Omental fat pad (tissue), 4 donors: ENCODE results near the gene DOCK2. TPM values are rescaled to one million over a fixed set of nuclear protein-coding genes. Genes with fewer than 3 reads are reported as not detected.

Source experiments
- ATAC-seq: fragments of 150-250 bp; one replicate; pipeline ENCODE4 v1.9.1; 2016; ENCODE audit warnings: mild to moderate bottlenecking, moderate library complexity; ENCODE audit not compliant: low FRiP score
- DNase-seq: peaks from one replicate; pipeline ENCODE4 v3.0.0-alpha.2; 2019; ENCODE audit warnings: low spot score
- CTCF ChIP-seq, 3 donors: fragments of 450-650 bp; IDR thresholded peaks; one replicate each; pipeline ENCODE4 v1.5.1; 2016 to 2017; ENCODE audit warnings: antibody characterized with exemption in 3 of 3, mild to moderate bottlenecking in 3 of 3, moderate library complexity in 2 of 3
- total RNA-seq, 4 donors: library from RNA; depleted of rRNA; stranded (reverse); fragments of >200 nt; gene quantifications; one replicate each; pipeline ENCODE4 v1.1.0, GENCODE V29; 2016

DOCK2 gene
- total RNA-seq, 4 donors from 2014 or later: 28.4 to 55.6 (median 41.3) TPM

GRCh38 chr5:169920474-169920873, 283.4 kb downstream of the DOCK2 start:
- DNase-seq: no peak
- ATAC-seq: peak; percentile 93

GRCh38 chr5:169921384-169921783, 284.3 kb downstream of the DOCK2 start:
- ATAC-seq (no peak), DNase-seq (no peak)
- TF ChIP-seq CTCF (IDR thresholded peaks at IDR 0.05): no peak

More at GRCh38 chr5:169920474-169920873, 283.4 kb downstream of the DOCK2 start:
- no peak for TF ChIP-seq CTCF (IDR thresholded peaks at IDR 0.05)

GRCh38 chr5:169921949-169922348, 284.9 kb downstream of the DOCK2 start:
- no peak for TF ChIP-seq CTCF (IDR thresholded peaks at IDR 0.05)
- ATAC-seq (no peak), DNase-seq (no peak)

GRCh38 chr5:169922474-169922873, 285.4 kb downstream of the DOCK2 start:
- DNase-seq (no peak), ATAC-seq (no peak)
- no peak for TF ChIP-seq CTCF (IDR thresholded peaks at IDR 0.05)

GRCh38 chr5:169923988-169924387, 286.9 kb downstream of the DOCK2 start:
- no peak for DNase-seq
- TF ChIP-seq CTCF (IDR thresholded peaks at IDR 0.05): no peak
- no peak for ATAC-seq

DNA sequence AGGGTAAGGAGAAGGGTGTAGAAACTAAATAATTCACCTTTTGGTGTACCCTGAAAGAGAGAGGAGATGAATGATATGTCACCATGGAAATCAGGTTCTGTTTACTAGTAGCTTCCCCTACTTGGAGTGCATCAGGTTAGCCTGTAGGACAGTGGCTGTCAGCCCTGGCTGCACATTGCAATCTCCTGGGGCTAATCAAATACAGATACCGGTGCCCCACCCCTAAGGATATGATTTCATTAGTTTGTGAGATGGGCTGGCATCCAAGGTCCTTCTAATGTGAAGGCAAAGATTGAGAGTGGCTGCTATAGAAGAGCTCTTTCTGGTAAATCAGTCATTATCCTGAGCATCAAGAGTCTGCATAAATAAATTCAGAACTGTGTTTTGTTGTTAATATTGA, 296.1 kb downstream of the DOCK2 start:
- DNase-seq (no peak), ATAC-seq (no peak)
- TF ChIP-seq CTCF (IDR thresholded peaks at IDR 0.05): no peak

DNA sequence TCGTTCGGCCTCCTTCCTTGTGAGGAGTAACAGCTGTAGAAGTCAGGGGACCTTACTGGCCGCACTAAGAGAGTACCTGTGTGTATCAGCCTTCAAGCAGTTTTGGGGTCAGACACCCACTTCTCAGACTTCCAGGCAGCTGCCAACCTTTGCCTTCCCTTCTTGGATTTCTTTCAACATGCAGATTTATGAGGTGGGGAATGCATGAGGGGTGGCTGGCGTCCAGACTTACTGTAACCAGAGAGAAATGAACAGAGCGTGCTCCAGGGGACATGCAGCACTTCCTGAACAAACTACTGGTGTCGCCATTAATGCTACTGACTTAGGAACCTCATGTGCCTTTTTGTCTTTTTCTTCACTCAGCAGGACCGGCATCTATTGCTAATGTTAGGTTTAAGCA, 296.5 kb downstream of the DOCK2 start:
- no peak for TF ChIP-seq CTCF (IDR thresholded peaks at IDR 0.05)
- DNase-seq (no peak), ATAC-seq (no peak)
